Erythroblast (primary cell): ENCODE data around the gene TMEM131.

Experiments used
- GATA1 ChIP-seq: IDR thresholded peaks from 2 replicates; pipeline ENCODE4 v1.6.1; 2011; ENCODE audit warnings: low read depth, mild to moderate bottlenecking, control low read depth, low read length, moderate library complexity
- POLR2A ChIP-seq: IDR thresholded peaks from 2 replicates; pipeline ENCODE4 v1.6.1; 2011; ENCODE audit warnings: mild to moderate bottlenecking, low read length

DNA sequence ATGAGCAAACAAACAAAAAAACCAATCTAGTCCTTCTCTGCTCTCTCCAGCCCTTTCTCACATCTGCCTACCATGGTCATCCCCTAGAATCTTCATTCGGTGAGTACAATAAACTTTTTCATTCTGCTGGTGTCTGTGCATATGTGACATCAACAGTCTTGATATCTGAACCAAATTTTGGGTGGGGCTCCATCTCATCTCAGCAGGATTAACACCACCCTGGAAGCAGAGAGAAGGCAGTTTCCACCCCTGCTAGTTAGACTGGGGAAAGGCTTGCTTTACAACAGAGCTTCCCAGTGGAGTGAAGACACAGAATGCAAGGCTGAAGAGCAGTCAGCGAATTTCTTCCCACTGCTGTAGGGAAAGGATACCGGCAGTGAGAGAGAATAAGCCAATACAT is 116.9 kb downstream of the TMEM131 start:
- TF ChIP-seq POLR2A: no peak
- TF ChIP-seq GATA1: no peak
